GM12873 (cell line): ENCODE results near the gene PSTPIP1.

Source experiments
- CTCF ChIP-seq: IDR thresholded peaks from 2 replicates; pipeline ENCODE4 v1.5.1; 2012; ENCODE audit warnings: low read depth, mild to moderate bottlenecking, moderate library complexity, low read length, control low read depth; ENCODE audit not compliant: insufficient read depth; ENCODE audit errors: missing control alignments

The PSTPIP1 gene

GRCh38 chr15:76973906-76974305 is 21.0 kb upstream of the PSTPIP1 start:
- no peak for TF ChIP-seq CTCF

- no peak for TF ChIP-seq CTCF
Measured at GRCh38 chr15:76974456-76975036, 20.4 kb upstream of the PSTPIP1 start.

- TF ChIP-seq CTCF: no peak
Measured at GRCh38 chr15:76976141-76976540, 18.8 kb upstream of the PSTPIP1 start.

GRCh38 chr15:76976572-76977270 is 18.2 kb upstream of the PSTPIP1 start:
- no peak for TF ChIP-seq CTCF

- TF ChIP-seq CTCF: no peak
Measured at GRCh38 chr15:76978522-76979330, 16.2 kb upstream of the PSTPIP1 start.

- TF ChIP-seq CTCF: no peak
Measured at GRCh38 chr15:76979331-76979925, 15.5 kb upstream of the PSTPIP1 start.

- TF ChIP-seq CTCF: no peak
Measured at GRCh38 chr15:76979996-76980520, 14.9 kb upstream of the PSTPIP1 start.
